GM04503 (cell line): ENCODE measurements around the gene MDM2.
"Not testable (repeated sequence)": the region's sequence is repeated elsewhere in the genome, so short reads cannot be mapped to it uniquely, and the experiment has no call there.

Experiments used
- DNase-seq: peaks from one replicate; pipeline ENCODE4 v3.0.0-alpha.2; 2012; ENCODE audit warnings: low read depth

Gene MDM2

DNA sequence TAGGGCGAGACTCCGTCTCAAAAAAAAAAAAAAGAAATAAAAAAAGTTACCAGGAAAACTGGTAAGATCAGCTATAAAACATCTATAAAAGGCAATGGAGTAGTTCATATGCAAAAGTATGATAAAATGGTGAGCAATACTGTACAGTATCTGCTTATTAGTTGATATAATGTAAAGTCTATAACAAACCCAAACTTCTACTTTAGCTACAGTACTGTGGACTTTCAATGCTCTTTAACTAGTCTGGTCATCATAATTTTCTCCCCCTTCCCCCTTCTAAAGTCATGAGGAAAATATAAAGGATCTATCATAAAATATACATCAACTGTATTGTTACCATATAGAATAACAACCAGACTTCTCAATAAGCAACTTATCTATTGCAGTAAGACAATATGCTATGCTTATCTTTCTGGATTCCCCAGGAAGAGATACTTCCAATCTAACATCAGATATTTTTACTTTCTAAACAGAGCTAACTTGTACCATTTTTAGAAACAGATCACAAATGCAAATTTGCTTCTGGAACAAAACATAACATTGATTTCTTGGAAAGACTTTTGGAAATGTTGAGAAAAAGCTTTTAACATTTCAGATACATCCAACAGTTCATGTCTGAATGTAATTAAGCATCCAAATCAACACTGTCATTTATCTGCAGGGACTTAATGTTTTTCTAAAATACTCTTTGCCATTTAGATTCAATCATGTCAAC, 43.8 kb downstream of the MDM2 start:
- no peak for DNase-seq

- DNase-seq: no peak
Measured at GRCh38 chr12:68853396-68854077, 45.6 kb downstream of the MDM2 start.

- DNase-seq: no peak
Measured at GRCh38 chr12:68854078-68854468, 46.1 kb downstream of the MDM2 start.

DNA sequence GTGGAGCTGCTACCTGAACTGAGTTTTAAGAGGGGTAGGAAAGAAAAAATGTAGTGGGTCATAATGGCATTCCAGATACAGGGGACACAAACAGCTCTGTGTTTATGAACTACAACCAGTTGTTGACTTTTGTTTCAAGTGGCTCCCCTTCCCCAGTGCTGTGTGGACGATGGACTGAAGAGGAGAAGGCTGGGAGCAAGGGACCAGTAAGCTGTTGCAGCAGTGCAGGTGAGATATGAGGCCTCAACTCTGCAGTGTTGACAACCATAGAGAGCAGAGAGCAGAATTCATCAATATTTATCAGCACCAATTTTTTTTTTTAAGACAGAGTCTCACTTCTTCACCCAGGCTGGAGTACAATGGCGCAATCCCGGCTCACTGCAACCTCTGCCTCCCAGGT, 46.6 kb downstream of the MDM2 start:
- no peak for DNase-seq

- DNase-seq: no peak
Measured at GRCh38 chr12:68855111-68855510, 47.1 kb downstream of the MDM2 start.

DNA sequence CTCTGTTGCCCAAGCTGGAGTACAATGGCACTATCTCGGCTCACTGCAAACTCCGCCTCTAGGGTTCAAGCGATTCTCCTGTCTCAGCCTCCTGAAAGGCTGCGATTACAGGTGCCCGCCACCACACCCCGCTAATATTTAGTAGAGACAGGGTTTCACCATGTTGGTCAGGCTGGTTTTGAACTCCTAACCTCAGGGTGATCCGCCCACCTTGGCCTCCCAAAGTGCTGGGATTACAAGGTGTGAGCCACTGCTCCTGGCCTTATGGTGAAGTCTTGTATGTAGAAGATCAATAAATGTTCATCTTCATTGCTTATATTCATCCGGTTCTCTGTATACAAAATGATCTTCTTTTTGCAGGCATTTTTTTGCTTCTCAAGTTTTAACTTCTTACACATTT, 47.8 kb downstream of the MDM2 start:
- no peak for DNase-seq

GRCh38 chr12:68856510-68856909, 48.5 kb downstream of the MDM2 start:
- no peak for DNase-seq

- DNase-seq: no peak
Measured at GRCh38 chr12:68861890-68862289, 53.9 kb downstream of the MDM2 start.

- no peak for DNase-seq
Measured at GRCh38 chr12:68863109-68863770, 55.3 kb downstream of the MDM2 start.

DNA sequence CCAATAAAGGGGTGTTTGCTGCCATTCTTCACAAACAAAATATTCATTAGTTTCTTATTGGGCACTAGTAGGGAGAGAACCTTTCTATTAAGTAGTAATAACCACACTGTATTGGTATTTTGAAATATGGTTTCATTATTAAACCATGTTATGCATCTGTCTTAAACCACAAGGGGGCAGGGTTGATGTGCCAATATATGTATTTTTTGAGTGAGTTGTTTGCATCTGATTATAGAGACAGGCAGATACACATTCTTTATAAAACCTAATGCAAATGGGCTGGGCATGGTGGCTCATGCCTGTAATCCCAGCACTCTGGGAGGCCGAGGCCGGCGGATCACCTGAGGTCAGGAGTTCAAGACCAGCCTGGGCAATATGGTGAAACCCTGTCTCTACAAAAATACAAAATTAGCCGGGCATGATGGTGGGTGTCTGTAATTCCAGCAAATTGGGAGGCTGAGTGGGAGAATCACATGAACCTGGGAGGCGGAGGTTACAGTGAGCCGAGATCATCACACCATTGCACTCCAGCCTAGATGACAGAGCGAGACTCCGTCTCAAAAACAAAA, 56.0 kb downstream of the MDM2 start:
- not testable (repeated sequence) for DNase-seq

DNA sequence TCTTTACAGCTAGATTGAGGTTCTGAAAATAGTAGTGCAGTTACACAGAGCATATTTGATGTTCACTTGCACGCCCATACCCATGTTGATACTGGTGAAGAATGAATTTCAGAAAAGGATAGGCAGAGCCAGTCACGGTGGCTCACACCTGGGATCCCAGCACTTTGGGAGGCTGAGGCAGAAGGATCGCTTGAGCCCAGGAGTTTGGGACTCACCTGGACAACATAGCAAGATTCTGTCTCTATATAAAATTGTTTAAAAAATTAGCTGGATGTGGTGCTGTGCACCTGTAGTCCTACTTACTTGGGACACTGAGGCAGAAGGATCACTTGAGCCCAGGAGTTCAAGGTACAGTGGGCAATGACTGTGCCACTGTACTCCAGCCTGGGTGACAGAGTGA, 56.6 kb downstream of the MDM2 start:
- DNase-seq: no peak

DNA sequence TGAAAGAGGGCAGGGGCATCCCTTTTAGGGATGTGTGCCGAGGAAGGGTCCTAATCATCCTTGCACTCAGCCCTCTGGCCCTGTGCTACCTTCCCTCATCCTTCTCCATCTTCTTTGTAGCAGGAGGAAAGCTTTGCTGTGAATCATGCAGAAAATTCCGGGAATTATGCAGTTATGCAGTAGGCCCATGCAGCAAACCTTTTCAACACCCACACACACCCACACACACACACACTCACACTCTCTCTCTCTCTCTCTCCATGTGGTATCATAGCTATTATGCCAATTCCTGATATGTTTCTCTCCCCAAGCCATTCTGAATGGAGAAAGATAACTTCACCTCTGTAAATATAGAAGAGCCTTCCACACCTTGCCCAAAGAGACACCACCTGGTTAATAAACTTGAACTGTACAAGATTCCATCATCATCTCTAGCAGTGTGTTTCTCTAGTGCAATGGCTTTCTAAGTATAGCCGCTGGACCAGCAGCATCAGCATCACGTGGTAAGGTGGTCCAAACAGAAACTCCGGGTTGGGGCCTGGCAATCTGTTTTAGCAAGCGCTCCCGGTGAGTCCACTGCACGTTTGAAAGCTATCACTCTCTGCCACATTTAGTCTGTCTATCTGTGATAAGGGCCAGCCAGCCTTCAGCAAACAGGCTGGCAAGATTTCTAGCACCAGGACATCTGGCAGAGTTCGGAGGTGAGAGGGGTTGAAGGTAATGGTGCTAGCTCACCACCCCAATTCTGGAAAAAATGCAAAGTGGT, 57.6 kb downstream of the MDM2 start:
- no peak for DNase-seq

DNA sequence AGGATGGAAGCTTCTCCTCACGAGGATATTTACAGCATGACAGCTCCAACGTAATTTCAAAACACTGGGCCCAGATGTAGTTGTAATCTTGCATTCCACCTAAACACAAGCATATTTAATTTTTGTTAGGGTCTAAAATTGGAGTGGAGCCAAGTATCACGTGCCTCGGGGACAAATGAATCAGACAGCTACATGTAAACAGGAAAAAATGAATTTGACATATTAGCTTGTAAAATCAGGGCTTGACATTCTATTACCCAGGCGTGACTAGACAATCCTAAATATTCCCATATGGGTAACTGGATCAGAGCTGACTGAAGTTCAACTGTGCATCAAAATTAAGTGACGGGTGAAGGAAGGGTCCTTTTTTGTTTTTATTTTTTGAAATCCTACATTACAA, 59.0 kb downstream of the MDM2 start:
- DNase-seq: no peak

DNA sequence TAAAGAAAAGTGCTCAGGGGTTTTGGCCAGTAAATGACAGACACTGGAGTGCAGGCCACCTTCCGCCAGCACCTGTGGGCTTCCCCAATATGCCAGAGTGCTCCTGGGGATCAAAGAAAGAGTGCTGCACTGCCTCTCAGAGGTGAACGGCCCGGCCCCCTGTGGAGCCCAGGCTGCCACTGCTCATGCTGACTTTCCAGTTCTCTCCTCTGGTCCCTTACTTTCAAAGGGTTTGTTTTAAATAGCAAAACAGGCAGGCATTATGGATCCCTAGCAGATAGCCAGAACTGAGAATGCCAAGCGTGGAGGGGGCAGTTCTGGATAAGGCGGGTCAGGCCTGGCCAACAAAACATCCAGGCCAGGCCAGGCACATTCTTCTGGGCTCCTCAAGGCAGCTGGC, 59.6 kb downstream of the MDM2 start:
- no peak for DNase-seq

DNA sequence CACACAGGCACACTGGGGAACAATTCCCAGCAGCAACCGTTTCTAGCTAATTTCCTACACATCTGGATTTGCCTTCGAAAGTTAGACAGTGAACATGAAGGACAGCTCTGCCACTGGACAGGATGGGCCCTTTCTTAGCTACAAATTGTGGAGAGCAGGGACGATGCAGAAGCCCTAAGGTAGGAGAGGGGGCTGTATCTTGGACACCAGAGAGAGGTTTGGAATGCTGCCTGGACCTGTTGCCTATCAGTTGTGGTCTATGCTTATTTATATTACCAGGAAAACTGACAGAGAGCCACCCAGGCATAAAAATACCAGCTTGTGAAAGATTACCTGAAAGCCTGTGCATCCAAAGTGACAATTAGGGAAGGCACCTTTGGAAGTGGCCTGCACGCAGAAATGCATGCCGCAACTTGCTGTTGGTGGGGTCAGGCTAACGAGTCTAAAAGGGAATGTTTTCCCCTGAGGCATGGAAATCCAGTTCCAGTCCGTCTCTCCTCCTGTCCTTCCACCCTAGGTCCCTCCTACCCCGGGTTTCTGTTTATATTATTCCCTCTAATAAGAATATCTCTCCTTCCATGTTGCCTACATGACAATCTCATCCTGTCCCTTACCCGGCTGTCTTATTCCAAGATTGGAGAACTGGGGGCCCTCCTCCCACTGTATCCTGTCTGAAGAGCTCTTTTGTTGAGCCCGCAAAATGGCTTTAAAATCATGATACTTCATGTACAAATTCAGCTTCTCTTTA, 60.2 kb downstream of the MDM2 start:
- no peak for DNase-seq

- no peak for DNase-seq
Measured at GRCh38 chr12:68870011-68870410, 62.0 kb downstream of the MDM2 start.

GRCh38 chr12:68870443-68870842, 62.5 kb downstream of the MDM2 start:
- DNase-seq: no peak

DNA sequence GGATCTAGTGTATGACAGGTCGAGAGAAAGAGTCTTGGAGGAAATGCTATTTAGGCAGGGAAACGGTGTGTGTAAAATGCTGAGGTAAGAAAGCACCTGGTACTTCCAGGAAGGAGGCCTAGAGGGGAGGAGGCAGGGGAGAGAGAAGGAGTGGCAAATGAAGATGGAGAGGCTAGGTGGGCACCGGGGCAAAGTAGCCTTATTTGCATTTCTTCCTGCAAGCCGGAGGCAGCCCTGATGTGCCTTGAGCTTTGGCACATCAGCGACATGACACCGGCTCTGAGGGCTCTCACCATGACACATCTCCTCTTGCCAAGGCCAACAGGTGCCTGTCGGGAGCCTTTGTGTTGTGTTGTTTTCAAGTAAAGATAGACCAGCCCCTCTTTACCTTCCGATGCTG, 63.4 kb downstream of the MDM2 start:
- DNase-seq: no peak

GRCh38 chr12:68871921-68872320, 63.9 kb downstream of the MDM2 start:
- DNase-seq: no peak

DNA sequence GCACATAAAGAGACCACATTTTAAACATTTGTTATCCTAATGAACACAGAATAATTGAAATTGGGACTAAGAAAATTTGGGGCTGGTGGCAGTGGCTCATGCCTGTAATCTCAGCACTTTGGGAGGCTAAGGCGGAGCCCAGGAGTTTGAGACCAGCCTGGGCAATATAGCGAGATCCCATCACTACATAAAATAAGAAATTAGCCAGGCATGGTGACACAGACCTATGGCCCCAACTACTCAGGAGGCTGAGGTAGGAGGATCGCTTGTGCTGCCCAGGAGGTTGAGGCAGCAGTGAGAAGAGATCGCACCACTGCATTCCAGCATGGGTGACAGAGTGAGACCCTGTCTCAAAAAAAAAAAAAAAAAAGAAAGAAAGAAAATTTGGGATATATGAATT, 65.3 kb downstream of the MDM2 start:
- no peak for DNase-seq

GRCh38 chr12:68876461-68876860, 68.5 kb downstream of the MDM2 start:
- DNase-seq: no peak

GRCh38 chr12:68877583-68877982, 69.6 kb downstream of the MDM2 start:
- DNase-seq: no peak
